Left ventricle myocardium inferior (tissue), 1 donor: ENCODE data around the gene JARID2. TPM values are rescaled to one million over a fixed set of nuclear protein-coding genes. Genes with fewer than 3 reads are reported as not detected.

ENCODE experiments used
- DNase-seq: peaks from one replicate; pipeline ENCODE4 v3.0.0-alpha.2; 2020
- H3K27ac ChIP-seq: fragments of 200-600 bp; replicated peaks from 2 replicates; pipeline ENCODE4 v1.8.0; 2021
- H3K27me3 ChIP-seq: fragments of 200-600 bp; 2 replicates; pipeline ENCODE4 v1.8.0; 2021; ENCODE audit warnings: low read depth
- H3K36me3 ChIP-seq: fragments of 200-600 bp; 2 replicates; pipeline ENCODE4 v1.8.0; 2021
- H3K4me1 ChIP-seq: fragments of 200-600 bp; 2 replicates; pipeline ENCODE4 v1.8.0; 2021
- H3K4me3 ChIP-seq: fragments of 200-600 bp; 2 replicates; pipeline ENCODE4 v1.8.0; 2021; ENCODE audit warnings: mild to moderate bottlenecking, moderate library complexity
- H3K9me3 ChIP-seq: fragments of 200-600 bp; replicated peaks from 2 replicates; pipeline ENCODE4 v1.8.0; 2021
- CTCF ChIP-seq: fragments of 200-600 bp; IDR thresholded peaks from 2 replicates; pipeline ENCODE4 v1.8.0; 2021; ENCODE audit warnings: antibody characterized with exemption, mild to moderate bottlenecking, borderline replicate concordance
- intact Hi-C: fragments of 100-400 bp; cut with micrococcal nuclease; formaldehyde crosslinking; loops from one replicate; pipeline ENCODE4 v1.11.0; 2022
- total RNA-seq: library from RNA; stranded (reverse); fragmentation: NEBNext Ultra II Directional; extraction: Animal tissue kit (Norgen Biotek cat#: 25700); gene quantifications from one replicate; pipeline ENCODE4 v1.2.1, GENCODE V29; 2021
- donor health status: DM: no; HTN: yes; CAD: no; lungs with severe emphysema.

The JARID2 gene
- total RNA-seq, 1 donor from 2014 or later: 6.5 TPM

DNA sequence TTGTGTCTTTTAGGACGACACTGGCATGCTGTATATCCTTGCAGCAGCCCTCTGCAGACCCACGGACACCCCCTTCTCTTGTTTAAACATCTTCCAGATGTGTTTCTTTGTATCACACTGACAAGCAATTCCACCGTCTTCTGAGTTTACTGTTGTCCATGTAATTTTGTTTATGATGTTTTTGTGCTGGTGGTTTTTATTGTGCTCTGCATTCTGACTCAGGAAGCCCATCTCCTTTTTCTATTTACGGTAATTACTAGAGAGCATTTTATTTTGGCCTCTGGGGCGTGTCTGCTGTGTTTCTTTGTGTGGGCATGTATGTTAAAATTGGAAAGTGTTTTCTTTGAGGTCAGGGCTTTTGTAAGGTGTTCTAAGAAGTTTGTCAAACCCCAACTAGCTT, 111.9 kb downstream of the JARID2 start:
- no peak for TF ChIP-seq CTCF
- no peak overlapping the region for H3K4me3 ChIP-seq
- no peak overlapping the region for H3K27ac ChIP-seq
- peaks cover 70% of the 10 kb centered on the region for H3K4me1 ChIP-seq
- H3K36me3 ChIP-seq: no peaks in the 10 kb centered on the region
- intact Hi-C loops: no loop called here
- no peaks in the 10 kb centered on the region for H3K27me3 ChIP-seq
- H3K9me3 ChIP-seq: no peaks in the 10 kb centered on the region
- DNase-seq: no peak

DNA sequence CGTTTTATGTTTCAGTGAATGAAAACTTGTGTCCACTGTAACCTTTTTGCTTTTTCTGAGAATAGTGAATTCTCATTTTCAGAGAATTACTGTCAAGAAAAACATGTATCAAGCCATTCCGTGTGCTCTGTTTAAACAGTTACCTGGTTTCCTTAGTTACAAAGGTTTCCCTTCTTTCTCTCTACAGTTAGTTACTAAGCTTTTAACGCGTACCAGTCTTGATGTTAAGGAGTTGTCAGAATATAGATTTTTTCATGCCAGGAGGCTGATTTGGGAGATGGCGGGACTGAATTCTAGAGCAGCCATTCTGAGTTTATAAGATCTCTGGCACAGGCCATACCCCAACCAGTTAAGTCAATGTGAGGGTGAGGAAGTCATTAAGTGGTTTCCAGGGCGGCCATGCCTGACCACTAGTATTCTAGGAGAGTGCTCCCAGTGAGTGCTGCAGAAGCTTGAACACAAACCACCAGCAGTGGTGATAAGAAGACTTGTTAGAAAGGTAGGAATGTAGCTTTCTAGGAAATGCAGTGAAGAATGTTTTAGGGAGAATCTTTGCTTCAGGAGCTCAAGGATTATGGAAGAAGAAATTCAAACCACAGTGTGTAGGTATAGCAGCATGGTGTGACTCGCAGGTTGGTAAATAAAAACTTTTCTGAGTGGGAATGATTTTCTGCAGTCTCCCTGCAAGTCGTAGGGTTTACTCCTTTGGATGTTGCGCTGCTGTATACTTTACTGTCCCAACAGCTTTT, 112.9 kb downstream of the JARID2 start:
- no peak for DNase-seq
- TF ChIP-seq CTCF: no peak
- Histone ChIP-seq H3K9me3 (no peaks in the 10 kb centered on the region), H3K27ac (peak overlapping the region; percentile 20), H3K4me1 (peaks cover 70% of the 10 kb centered on the region), H3K36me3 (no peaks in the 10 kb centered on the region), H3K27me3 (no peaks in the 10 kb centered on the region), H3K4me3 (peak overlapping the region; percentile 15)
- intact Hi-C loops: no loop called here

- H3K27me3 ChIP-seq: no peaks in the 10 kb centered on the region
- H3K27ac ChIP-seq: peak overlapping the region; percentile 20
- no peak for TF ChIP-seq CTCF
- H3K9me3 ChIP-seq: no peaks in the 10 kb centered on the region
- DNase-seq: no peak
- intact Hi-C loops: no loop called here
- H3K4me3 ChIP-seq: peak overlapping the region; percentile 15
- H3K36me3 ChIP-seq: no peaks in the 10 kb centered on the region
- peaks cover 70% of the 10 kb centered on the region for H3K4me1 ChIP-seq
Observed at GRCh38 chr6:15359335-15359862, 113.5 kb downstream of the JARID2 start.

- DNase-seq: no peak
- H3K9me3 ChIP-seq: no peaks in the 10 kb centered on the region
- no peaks in the 10 kb centered on the region for H3K36me3 ChIP-seq
- intact Hi-C loops: no loop called here
- no peak overlapping the region for H3K27ac ChIP-seq
- TF ChIP-seq CTCF: no peak
- no peak overlapping the region for H3K4me3 ChIP-seq
- no peaks in the 10 kb centered on the region for H3K27me3 ChIP-seq
- H3K4me1 ChIP-seq: peaks cover 72% of the 10 kb centered on the region
Observed at GRCh38 chr6:15360300-15360699, 114.4 kb downstream of the JARID2 start.

DNA sequence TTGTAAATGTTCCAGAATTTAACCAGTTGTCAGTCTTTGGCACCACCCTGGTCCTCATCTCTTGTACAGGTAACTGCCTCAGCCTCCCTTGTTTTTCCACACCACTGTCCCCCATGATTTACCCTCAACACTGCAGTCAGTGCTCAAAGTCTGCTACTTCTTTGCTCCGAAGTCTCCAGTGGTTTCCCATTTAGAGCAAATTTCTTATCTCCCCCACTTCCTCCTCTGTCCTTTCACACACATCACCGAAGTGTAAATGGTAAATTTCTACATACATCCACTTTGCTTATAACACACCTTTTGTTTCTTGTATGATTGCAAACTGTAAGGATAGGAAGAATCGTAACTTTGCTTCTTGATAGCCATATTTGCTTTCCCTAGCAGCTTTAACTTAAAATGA, 115.3 kb downstream of the JARID2 start:
- Histone ChIP-seq H3K36me3 (no peaks in the 10 kb centered on the region), H3K4me3 (no peak overlapping the region), H3K4me1 (peaks cover 72% of the 10 kb centered on the region), H3K9me3 (no peaks in the 10 kb centered on the region), H3K27me3 (no peaks in the 10 kb centered on the region), H3K27ac (no peak overlapping the region)
- intact Hi-C loops: no loop called here
- no peak for TF ChIP-seq CTCF
- no peak for DNase-seq
